Measurements from ENCODE around the gene PGM5.
"Not testable (repeated sequence)": the region's sequence is repeated elsewhere in the genome, so short reads cannot be mapped to it uniquely, and the experiment has no call there.

Gene PGM5

GRCh38 chr9:68318209-68318608 lies 38.2 kb upstream of the PGM5 start:
- WGBS, 2 donors (ENCODE audit: extremely low coverage in 2 of 2, insufficient read length in 2 of 2, insufficient replicate concordance in 1 of 2): no CpG with 5 or more reads among the region's 10 CpGs

GRCh38 chr9:68323749-68324148 lies 32.7 kb upstream of the PGM5 start:
- H3K27ac ChIP-seq (replicated peaks; ENCODE audit: low read length); H2BK120ac ChIP-seq (ENCODE audit: low read depth, low read length); H2BK12ac ChIP-seq (ENCODE audit: low read length); H3K14ac ChIP-seq (ENCODE audit: low read length); H4K91ac ChIP-seq (ENCODE audit: low read depth, low read length, poor library complexity); H3K4me1 ChIP-seq (ENCODE audit: control insufficient read depth in 2 of 2, insufficient read depth in 1 of 2, low read depth in 1 of 2, low read length in 2 of 2); H3K4ac ChIP-seq (ENCODE audit: low read length); H3K27me3 ChIP-seq (ENCODE audit: control insufficient read depth in 3 of 3, insufficient read depth in 3 of 3, low read depth in 1 of 3, low read length in 3 of 3); H2BK15ac ChIP-seq (ENCODE audit: low read length); H3K18ac ChIP-seq (ENCODE audit: low read length); H3K9ac ChIP-seq (ENCODE audit: low read depth, low read length, poor library complexity); H2BK5ac ChIP-seq (ENCODE audit: low read length); H3K23ac ChIP-seq (ENCODE audit: low read depth, low read length, poor library complexity); H2AK5ac ChIP-seq (ENCODE audit: low read depth, low read length); H3K9me3 ChIP-seq (replicated peaks in 1 of 2; ENCODE audit: control insufficient read depth in 2 of 2, insufficient read depth in 1 of 2, low read depth in 1 of 2, low read length in 2 of 2); H2AFZ ChIP-seq (ENCODE audit: low read length); H3K4me3 ChIP-seq (ENCODE audit: low read length in 2 of 2); H3K79me1 ChIP-seq (ENCODE audit: low read depth, low read length); H3K4me2 ChIP-seq (ENCODE audit: insufficient read depth, low read length, poor library complexity, severe bottlenecking); DNase-seq (ENCODE audit: low spot score); H4K8ac ChIP-seq (ENCODE audit: low read depth, low read length); H3K36me3 ChIP-seq (replicated peaks in 1 of 2; ENCODE audit: control insufficient read depth in 2 of 2, insufficient read depth in 2 of 2, low read length in 2 of 2): not testable (repeated sequence)
- no CpG with 5 or more reads among the region's 24 CpGs for WGBS, 2 donors (ENCODE audit: extremely low coverage in 2 of 2, insufficient read length in 2 of 2, insufficient replicate concordance in 1 of 2)

More at GRCh38 chr9:68318209-68318608, 38.2 kb upstream of the PGM5 start:
- not testable (repeated sequence) for H2AFZ ChIP-seq (ENCODE audit: low read length); H3K4me1 ChIP-seq (ENCODE audit: control insufficient read depth in 2 of 2, insufficient read depth in 1 of 2, low read depth in 1 of 2, low read length in 2 of 2); H3K9me3 ChIP-seq (replicated peaks in 1 of 2; ENCODE audit: control insufficient read depth in 2 of 2, insufficient read depth in 1 of 2, low read depth in 1 of 2, low read length in 2 of 2); H2BK120ac ChIP-seq (ENCODE audit: low read depth, low read length); H3K4me2 ChIP-seq (ENCODE audit: insufficient read depth, low read length, poor library complexity, severe bottlenecking); H3K4me3 ChIP-seq (ENCODE audit: low read length in 2 of 2); H2AK5ac ChIP-seq (ENCODE audit: low read depth, low read length); H3K23ac ChIP-seq (ENCODE audit: low read depth, low read length, poor library complexity); H3K9ac ChIP-seq (ENCODE audit: low read depth, low read length, poor library complexity); H3K36me3 ChIP-seq (replicated peaks in 1 of 2; ENCODE audit: control insufficient read depth in 2 of 2, insufficient read depth in 2 of 2, low read length in 2 of 2); H3K14ac ChIP-seq (ENCODE audit: low read length); H3K79me1 ChIP-seq (ENCODE audit: low read depth, low read length); H2BK5ac ChIP-seq (ENCODE audit: low read length); H2BK12ac ChIP-seq (ENCODE audit: low read length); H3K4ac ChIP-seq (ENCODE audit: low read length); H3K27me3 ChIP-seq (ENCODE audit: control insufficient read depth in 3 of 3, insufficient read depth in 3 of 3, low read depth in 1 of 3, low read length in 3 of 3); DNase-seq (ENCODE audit: low spot score); H4K91ac ChIP-seq (ENCODE audit: low read depth, low read length, poor library complexity); H3K27ac ChIP-seq (replicated peaks; ENCODE audit: low read length); H4K8ac ChIP-seq (ENCODE audit: low read depth, low read length); H3K18ac ChIP-seq (ENCODE audit: low read length); H2BK15ac ChIP-seq (ENCODE audit: low read length)

GRCh38 chr9:68324518-68324917 lies 31.9 kb upstream of the PGM5 start:
- no CpG with 5 or more reads among the region's 20 CpGs for WGBS, 2 donors (ENCODE audit: extremely low coverage in 2 of 2, insufficient read length in 2 of 2, insufficient replicate concordance in 1 of 2)
- not testable (repeated sequence) for H3K9me3 ChIP-seq (replicated peaks in 1 of 2; ENCODE audit: control insufficient read depth in 2 of 2, insufficient read depth in 1 of 2, low read depth in 1 of 2, low read length in 2 of 2)

GRCh38 chr9:68329106-68329505 lies 27.3 kb upstream of the PGM5 start:
- H3K18ac ChIP-seq (ENCODE audit: low read length); H3K9ac ChIP-seq (ENCODE audit: low read depth, low read length, poor library complexity); H3K4ac ChIP-seq (ENCODE audit: low read length); H3K14ac ChIP-seq (ENCODE audit: low read length); H2AK5ac ChIP-seq (ENCODE audit: low read depth, low read length); H3K27me3 ChIP-seq (ENCODE audit: control insufficient read depth in 3 of 3, insufficient read depth in 3 of 3, low read depth in 1 of 3, low read length in 3 of 3); H3K27ac ChIP-seq (replicated peaks; ENCODE audit: low read length); H2BK120ac ChIP-seq (ENCODE audit: low read depth, low read length); H3K79me1 ChIP-seq (ENCODE audit: low read depth, low read length); H2BK15ac ChIP-seq (ENCODE audit: low read length); H3K23ac ChIP-seq (ENCODE audit: low read depth, low read length, poor library complexity); H4K8ac ChIP-seq (ENCODE audit: low read depth, low read length); H2BK12ac ChIP-seq (ENCODE audit: low read length); H3K4me3 ChIP-seq (ENCODE audit: low read length in 2 of 2); H3K9me3 ChIP-seq (replicated peaks in 1 of 2; ENCODE audit: control insufficient read depth in 2 of 2, insufficient read depth in 1 of 2, low read depth in 1 of 2, low read length in 2 of 2); H2AFZ ChIP-seq (ENCODE audit: low read length); DNase-seq (ENCODE audit: low spot score); H3K36me3 ChIP-seq (replicated peaks in 1 of 2; ENCODE audit: control insufficient read depth in 2 of 2, insufficient read depth in 2 of 2, low read length in 2 of 2); H3K4me2 ChIP-seq (ENCODE audit: insufficient read depth, low read length, poor library complexity, severe bottlenecking); H2BK5ac ChIP-seq (ENCODE audit: low read length); H3K4me1 ChIP-seq (ENCODE audit: control insufficient read depth in 2 of 2, insufficient read depth in 1 of 2, low read depth in 1 of 2, low read length in 2 of 2); H4K91ac ChIP-seq (ENCODE audit: low read depth, low read length, poor library complexity): not testable (repeated sequence)
- no CpG with 5 or more reads among the region's 4 CpGs for WGBS, 2 donors (ENCODE audit: extremely low coverage in 2 of 2, insufficient read length in 2 of 2, insufficient replicate concordance in 1 of 2)

More at GRCh38 chr9:68324518-68324917, 31.9 kb upstream of the PGM5 start:
- H2BK12ac ChIP-seq (ENCODE audit: low read length); H4K91ac ChIP-seq (ENCODE audit: low read depth, low read length, poor library complexity); H2BK120ac ChIP-seq (ENCODE audit: low read depth, low read length); H2AK5ac ChIP-seq (ENCODE audit: low read depth, low read length); H3K14ac ChIP-seq (ENCODE audit: low read length); H3K4me3 ChIP-seq (ENCODE audit: low read length in 2 of 2); H4K8ac ChIP-seq (ENCODE audit: low read depth, low read length); H3K23ac ChIP-seq (ENCODE audit: low read depth, low read length, poor library complexity); DNase-seq (ENCODE audit: low spot score); H3K4me1 ChIP-seq (ENCODE audit: control insufficient read depth in 2 of 2, insufficient read depth in 1 of 2, low read depth in 1 of 2, low read length in 2 of 2); H2AFZ ChIP-seq (ENCODE audit: low read length); H2BK5ac ChIP-seq (ENCODE audit: low read length); H3K79me1 ChIP-seq (ENCODE audit: low read depth, low read length); H3K9ac ChIP-seq (ENCODE audit: low read depth, low read length, poor library complexity); H3K27ac ChIP-seq (replicated peaks; ENCODE audit: low read length); H3K18ac ChIP-seq (ENCODE audit: low read length); H3K36me3 ChIP-seq (replicated peaks in 1 of 2; ENCODE audit: control insufficient read depth in 2 of 2, insufficient read depth in 2 of 2, low read length in 2 of 2); H3K4me2 ChIP-seq (ENCODE audit: insufficient read depth, low read length, poor library complexity, severe bottlenecking); H2BK15ac ChIP-seq (ENCODE audit: low read length); H3K4ac ChIP-seq (ENCODE audit: low read length); H3K27me3 ChIP-seq (ENCODE audit: control insufficient read depth in 3 of 3, insufficient read depth in 3 of 3, low read depth in 1 of 3, low read length in 3 of 3): not testable (repeated sequence)

Measured in neuronal stem cell (in vitro differentiated cells).